ENCODE measurements around the gene PABPC4L.
"Not testable (repeated sequence)": the region's sequence is repeated elsewhere in the genome, so short reads cannot be mapped to it uniquely, and the experiment has no call there.

The PABPC4L gene

GRCh38 chr4:134201216-134202161 is at the start of gene PABPC4L:
TSS of gene PABPC4L (minus strand) at chr4:134201789. CDS start at chr4:134201019, 770 bp downstream.
- peak; percentile 38 for DNase-seq (ENCODE audit: low spot score)

GRCh38 chr4:134251322-134251721 is 49.7 kb upstream of the PABPC4L start:
- no peak for DNase-seq (ENCODE audit: low spot score)

- DNase-seq (ENCODE audit: low spot score) = no peak
Measured at GRCh38 chr4:134243742-134244713, 42.4 kb upstream of the PABPC4L start.

GRCh38 chr4:134219043-134219442 is 17.5 kb upstream of the PABPC4L start:
- no peak for DNase-seq (ENCODE audit: low spot score)

- DNase-seq (ENCODE audit: low spot score) = peak; percentile 70
Measured at GRCh38 chr4:134216411-134216810, 14.8 kb upstream of the PABPC4L start.

- peak; percentile 9 for DNase-seq (ENCODE audit: low spot score)
Measured at GRCh38 chr4:134215620-134216344, 14.2 kb upstream of the PABPC4L start.

DNA sequence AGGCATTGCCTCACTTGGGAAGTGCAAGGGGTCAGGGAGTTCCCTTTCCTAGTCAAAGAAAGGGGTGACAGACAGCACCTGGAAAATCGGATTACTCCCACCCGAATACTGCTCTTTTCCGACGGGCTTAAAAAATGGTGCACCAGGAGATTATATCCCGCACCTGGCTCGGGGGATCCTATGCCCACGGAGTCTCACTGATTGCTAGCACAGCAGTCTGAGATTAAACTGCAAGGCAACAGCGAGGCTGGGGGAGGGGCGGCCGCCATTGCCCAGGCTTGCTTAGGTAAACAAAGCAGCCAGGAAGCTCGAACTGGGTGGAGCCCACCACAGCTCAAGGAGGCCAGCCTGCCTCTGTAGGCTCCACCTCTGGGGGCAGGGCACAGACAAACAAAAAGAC is 6.4 kb upstream of the PABPC4L start:
- not testable (repeated sequence) for DNase-seq (ENCODE audit: low spot score)

GRCh38 chr4:134202166-134202956 is 772 bp upstream of the PABPC4L start:
- peak; percentile 13 for DNase-seq (ENCODE audit: low spot score)

DNA sequence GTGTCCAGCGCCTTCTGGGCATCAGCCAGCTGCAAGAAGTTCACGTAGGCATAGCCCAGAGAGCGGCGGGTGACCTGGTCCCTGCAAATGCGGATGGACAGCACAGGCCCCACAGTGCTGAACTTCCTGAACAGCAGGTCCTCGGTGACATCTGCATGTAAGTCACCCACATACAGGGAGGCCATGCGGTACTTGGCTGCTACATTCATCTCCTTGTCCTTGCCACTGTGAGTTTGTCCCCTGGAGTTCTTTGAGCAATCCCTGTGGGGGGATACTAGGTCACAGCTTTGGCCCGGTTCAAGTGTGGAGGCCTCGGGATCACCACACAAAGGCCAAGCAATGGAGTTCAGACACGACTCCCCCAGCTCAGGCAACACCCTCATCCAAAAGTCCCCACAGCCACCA is 776 bp downstream of the PABPC4L start:
- DNase-seq (ENCODE audit: low spot score) = no peak

DNA sequence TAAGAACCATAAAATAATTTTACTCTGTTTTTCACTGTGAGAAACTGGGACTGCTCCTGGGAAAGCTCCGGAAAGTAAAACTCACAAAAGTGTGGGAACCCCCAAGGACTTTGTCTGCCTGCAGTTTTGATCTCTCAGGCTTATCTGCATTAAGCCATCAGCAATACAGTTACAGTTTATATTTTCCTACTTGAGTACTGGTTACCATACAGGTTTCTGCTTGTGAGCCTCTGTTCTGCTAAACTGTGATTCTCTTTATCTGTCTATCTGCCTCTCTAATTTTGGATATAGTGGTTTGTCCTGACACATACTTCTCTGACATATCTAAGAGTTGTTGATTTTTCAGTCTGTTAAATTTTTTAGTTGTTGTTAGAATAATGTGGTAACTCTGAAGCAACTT is 11.6 kb downstream of the PABPC4L start:
- no peak for DNase-seq (ENCODE audit: low spot score)

DNA sequence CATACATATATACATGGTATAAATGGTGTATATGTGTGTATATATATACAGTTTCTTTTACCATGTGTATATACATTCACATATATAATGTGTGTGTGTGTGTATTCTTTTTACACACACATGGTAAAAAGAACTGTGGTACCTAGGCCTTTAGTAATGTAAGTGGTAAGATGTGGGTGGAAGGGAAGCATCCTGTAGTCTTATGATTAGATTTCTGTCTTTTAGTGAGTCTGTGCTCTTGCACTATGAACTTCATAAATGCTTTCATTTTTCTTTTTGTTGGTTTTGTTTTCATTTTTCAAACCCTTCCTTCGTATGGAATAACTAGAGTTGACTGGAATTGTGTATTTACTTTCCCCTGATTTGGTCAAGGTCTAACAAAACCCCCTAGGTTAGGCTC is 12.1 kb downstream of the PABPC4L start:
- DNase-seq (ENCODE audit: low spot score) = no peak

DNA sequence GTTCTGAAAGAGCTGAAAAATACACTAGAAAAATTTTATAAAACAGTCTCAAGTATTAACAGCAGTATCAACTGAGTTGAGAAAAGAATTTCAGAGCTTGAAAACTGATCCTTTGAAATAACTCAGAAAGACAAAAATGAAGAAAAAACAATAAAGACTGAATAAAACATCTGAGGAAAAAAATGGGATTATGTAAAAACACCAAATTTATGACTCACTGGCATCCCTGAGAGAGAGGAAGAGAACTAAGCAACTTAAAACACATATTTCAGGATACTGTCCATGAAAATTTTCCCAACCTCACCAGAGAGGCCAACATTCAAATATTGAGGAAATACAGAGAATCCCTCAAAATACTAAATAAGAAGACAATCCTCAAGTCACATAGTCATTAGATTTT is 22.9 kb downstream of the PABPC4L start:
- DNase-seq (ENCODE audit: low spot score) = no peak

DNA sequence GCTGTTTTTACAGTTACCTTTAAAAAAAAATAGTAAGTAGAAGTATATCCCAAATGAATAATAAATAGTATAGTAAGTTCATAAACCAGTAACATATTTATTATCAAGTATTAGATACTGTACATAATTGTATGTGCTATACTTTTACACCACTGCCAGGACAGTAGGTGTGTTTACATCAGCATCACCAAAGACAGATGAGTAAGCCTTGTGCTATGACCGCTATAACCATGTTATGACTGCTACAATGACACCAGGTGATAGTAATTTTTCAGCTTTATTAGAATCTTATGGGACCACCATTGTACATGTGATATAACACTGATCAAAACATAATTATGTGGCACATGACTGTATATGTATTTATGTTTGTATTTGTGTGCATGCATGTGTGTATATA is 27.3 kb downstream of the PABPC4L start:
- DNase-seq (ENCODE audit: low spot score) = no peak

- DNase-seq (ENCODE audit: low spot score) = no peak
Measured at GRCh38 chr4:134160211-134160610, 41.4 kb downstream of the PABPC4L start.

- no peak for DNase-seq (ENCODE audit: low spot score)
Measured at GRCh38 chr4:134154097-134154496, 47.5 kb downstream of the PABPC4L start.

DNA sequence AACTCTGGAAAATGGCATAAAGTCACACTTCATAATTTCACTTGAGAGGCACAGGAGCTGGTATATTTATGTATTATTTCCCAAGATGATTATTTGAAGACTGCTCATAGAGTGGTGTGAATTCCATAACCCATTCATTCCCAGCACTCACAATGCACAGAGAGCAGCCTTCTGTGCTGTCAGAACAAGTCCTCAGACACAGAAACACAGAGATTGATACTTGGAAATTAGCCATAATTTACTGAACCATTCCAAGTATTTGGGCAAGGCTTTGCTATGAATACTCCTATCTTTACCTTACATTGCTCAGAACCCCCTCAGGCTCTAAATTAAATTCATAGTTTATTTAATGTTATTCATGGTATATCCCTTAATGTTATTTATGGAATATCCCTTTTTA is 53.6 kb downstream of the PABPC4L start:
- no peak for DNase-seq (ENCODE audit: low spot score)
